NCI-H146 (cell line): ENCODE results near the gene COL27A1.
"Not testable (repeated sequence)": the region's sequence is repeated elsewhere in the genome, so short reads cannot be mapped to it uniquely, and the experiment has no call there.

Experiments used
- DNase-seq: peaks from one replicate; lab custom pipeline; 2025; lab: John Stamatoyannopoulos, UW

The COL27A1 gene

GRCh38 chr9:114123031-114123977 lies 32.0 kb upstream of the COL27A1 start:
- DNase-seq: no peak

- DNase-seq: no peak
Observed at GRCh38 chr9:114124138-114124537, 31.2 kb upstream of the COL27A1 start.

- DNase-seq: no peak
Observed at GRCh38 chr9:114124666-114125475, 30.5 kb upstream of the COL27A1 start.

GRCh38 chr9:114125476-114126013 lies 29.8 kb upstream of the COL27A1 start:
- no peak for DNase-seq

DNA sequence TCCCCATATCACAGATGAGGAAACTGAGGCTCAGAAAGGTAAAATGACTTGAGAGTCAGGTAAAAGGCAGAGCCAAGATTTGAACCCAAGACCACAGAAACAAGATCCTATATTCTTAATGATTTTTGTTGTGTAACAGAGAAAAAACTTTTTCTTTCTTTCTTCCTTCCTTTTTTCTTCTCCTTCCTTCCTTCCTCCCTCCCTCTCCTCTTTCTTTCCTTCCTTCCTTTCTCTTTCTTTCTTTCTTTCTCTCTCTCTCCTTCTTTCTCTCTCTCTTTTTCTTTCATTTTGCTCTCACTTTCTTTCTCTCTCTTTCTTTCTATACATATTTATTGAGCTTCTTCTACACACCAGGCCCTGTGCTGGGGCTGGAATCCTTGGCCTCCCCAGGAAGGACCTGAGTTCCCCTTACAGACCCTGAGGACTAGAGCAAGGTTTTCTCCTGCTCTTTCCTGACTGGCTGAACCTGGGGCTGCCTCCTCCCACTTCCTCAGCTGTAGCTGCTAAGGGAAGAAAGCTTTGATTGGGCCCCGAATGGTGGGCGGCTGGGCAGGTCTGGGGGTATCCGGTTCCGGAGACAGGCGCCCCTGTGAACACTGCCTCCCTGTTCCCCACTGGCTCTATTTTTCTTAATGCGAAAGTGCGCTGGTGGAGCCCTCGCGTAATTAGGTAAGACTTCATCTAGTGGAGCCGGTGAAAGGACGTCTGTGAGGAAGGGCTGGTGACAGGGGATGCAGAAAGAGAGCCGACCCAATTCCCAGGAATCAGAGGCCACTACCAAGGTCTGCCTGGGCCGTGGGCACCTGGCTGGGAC lies 28.9 kb upstream of the COL27A1 start:
- no peak for DNase-seq

DNA sequence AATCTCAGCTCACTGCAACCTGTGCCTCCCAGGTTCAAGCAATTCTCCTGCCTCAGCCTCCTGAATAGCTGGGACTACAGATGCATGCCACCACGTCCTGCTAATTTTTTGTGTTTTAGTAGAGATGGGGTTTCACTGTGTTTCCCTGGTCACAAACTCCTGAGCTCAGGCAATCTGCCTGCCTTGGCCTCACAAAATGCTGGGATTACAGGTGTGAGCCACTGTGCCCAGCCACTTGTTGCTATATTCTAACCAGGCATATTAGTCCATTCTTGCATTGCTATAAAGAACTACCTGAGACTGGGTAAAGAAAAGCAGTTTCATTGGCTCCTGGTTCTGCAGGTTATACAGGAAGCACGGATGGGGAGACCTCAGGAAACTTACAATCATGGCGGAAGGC lies 26.6 kb upstream of the COL27A1 start:
- not testable (repeated sequence) for DNase-seq

DNA sequence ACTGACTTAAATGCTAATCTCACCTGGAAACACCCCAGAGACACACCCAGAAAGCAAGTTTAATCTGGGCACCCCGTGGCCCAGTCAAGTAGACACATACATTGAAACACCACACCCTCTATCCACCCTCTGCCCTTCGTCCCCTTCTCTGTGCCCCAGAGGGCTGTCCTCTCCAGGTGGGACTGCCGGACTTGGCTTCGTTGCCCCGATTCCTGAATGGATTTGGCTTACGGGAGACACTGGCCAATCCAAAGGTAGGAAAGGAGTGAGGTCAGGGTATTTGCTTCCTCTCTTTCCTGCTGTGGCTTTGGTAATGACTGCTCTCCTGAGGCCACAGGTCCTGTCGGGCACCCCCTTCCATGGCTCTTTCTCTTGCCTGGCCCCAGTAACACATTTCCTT lies 25.2 kb upstream of the COL27A1 start:
- DNase-seq: no peak

DNA sequence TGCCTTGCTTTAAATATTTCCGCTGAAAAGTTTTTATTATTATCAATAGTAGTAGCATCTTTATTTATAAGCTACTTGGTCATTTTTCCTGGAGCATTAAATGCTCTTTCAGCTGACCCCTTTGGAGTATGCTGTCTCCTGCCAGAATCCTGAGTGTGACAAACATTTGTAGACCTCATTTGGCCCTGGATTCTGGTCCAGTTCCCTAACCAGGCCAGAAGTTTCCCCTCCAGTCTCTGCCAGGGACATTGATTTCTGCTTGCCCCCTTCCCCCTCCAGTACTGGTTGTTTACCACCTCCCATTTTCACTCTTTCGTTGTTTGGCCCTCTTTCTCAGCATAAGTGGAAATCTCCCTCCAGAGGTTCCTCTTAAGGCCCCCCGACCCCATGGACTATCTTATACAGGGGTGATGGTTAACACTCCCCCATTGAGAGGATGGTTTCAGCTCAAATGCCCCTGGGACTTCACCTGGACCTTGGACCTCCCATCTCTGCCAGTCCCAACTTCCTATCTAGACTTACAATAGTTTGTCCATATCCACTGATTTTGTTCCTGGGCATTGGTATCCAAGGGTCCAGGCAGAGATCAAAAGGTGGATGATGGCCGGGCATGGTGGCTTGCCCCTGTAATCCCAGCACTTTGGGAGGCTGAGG lies 24.6 kb upstream of the COL27A1 start:
- DNase-seq: no peak

DNA sequence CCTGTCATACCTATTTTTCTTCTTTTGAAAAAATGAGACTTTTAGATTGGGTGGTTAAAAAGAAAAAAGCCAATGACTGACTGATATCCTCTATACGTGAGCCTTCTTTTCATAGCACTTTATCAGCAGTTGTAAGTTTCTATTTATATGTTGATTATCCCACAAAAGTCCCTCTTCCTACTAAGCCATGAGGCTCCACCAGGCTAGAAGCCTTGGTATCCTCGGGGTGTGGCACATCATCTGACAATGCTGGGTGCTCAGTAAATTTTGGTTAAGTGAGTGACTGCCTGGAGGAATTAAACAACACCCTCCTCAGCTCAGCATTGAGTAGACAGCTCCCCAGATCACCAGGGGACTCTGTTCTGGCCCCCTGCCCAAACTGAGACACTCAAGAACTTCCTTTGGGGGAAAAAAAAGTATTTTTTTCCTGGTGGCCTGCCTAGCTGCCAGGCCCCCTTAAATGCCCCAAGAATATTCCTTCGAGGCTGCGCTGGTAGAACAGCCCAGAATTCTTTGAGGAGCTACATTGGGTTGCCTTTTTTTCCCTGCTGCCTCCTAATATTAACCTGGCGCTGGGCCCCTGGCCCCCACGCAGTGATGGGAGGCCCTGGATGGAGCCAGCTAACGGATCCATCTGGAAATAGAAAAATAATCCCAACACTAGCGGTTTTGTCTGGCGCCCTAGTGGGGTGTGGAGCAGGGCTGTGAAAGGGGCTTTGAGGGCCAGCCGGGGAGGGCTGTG lies 23.4 kb upstream of the COL27A1 start:
- no peak for DNase-seq

- DNase-seq: no peak
Observed at GRCh38 chr9:114132550-114132918, 22.8 kb upstream of the COL27A1 start.

GRCh38 chr9:114134827-114135396 lies 20.4 kb upstream of the COL27A1 start:
- DNase-seq: no peak

DNA sequence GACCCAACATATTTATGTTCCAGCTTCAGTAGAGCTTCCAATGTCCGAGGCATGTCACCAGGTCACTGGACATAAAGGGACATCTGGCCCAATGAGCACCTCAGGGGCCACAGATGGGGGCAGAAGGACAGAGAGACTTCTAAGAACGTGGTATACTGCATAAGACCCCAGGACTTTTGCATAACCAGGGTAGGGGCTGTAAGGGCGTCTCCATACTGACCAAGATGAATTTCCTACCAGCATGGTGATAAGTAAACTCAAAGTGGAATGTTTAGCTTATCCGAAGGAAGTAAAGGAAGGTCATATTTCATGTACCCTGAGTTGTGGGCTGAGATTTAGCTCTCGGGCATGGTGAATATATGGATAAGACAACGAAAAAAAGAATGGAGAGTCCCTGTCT lies 17.5 kb upstream of the COL27A1 start:
- no peak for DNase-seq

GRCh38 chr9:114138552-114138971 lies 16.8 kb upstream of the COL27A1 start:
- no peak for DNase-seq

DNA sequence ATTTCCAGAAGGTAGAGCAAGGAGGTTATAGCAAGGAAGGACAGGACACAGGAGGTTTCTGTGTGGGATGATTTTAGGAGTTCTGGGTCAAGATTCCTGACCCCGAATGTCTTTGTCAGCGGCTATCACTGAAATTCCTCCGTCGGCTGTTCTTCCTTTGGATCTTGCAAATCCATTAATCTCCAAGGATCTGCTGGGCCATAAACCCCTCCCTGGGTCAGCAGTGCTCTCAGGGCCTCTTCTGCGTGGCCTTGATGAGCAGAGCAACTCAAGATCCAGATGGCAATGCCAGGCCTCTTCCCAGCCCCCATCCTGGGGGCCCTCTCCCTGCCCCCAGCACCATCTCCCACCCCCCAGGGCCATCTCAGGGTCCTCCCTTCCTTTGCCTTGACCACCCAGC lies 16.3 kb upstream of the COL27A1 start:
- DNase-seq: no peak

GRCh38 chr9:114140401-114140800 lies 14.9 kb upstream of the COL27A1 start:
- no peak for DNase-seq

DNA sequence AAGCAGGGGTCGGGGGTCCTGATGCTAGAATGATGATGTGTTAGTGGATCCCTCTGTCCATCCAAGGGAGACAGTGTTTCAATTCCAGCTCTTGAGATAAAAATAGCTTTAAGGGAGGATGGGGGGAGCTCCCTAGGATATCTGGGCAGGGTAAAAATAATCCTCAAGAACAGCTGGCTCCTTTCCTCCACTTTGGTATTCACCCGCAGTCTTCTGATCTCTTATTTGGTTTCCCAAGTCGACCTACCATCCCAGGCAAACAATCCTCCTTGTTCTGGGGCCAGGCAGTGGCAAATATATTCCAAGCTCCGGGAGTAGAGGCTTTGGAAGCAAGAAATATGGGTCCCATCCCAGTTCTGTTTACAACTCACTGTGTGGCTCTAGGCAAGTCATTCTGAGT lies 14.5 kb upstream of the COL27A1 start:
- no peak for DNase-seq

GRCh38 chr9:114141553-114142402 lies 13.6 kb upstream of the COL27A1 start:
- no peak for DNase-seq

DNA sequence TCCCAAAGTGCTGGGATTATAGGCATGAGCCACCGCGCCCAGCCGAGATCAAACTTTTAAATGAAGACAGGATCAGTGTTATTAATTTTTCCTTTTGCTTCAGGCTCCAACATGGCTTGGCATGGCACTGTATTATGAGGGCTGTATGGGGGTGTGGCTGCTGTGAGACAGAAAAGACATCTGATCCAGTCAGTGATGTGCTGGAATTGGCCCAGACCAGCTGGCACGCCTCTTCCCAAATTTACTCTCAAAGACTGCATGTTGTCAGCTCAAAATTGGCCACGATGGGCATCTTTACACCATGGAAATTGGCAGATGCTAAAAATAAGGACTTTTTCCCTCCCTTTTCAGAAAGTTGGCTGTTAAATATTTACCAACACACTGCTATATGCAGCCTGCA lies 12.1 kb upstream of the COL27A1 start:
- DNase-seq: no peak

GRCh38 chr9:114146735-114147134 lies 8.6 kb upstream of the COL27A1 start:
- no peak for DNase-seq
